ENCODE measurements around the gene ACD.

The ACD gene

GRCh38 chr16:67659675-67660563, at the start of gene ACD:
Gene ACD (minus strand): TSS chr16:67660260. CDS start chr16:67660220, 40 bp downstream.
- Histone ChIP-seq H3K79me2 (ENCODE audit: control insufficient read depth, insufficient read depth, low read length, unreplicated experiment) (no peaks in the 10 kb centered on the region), H3K27me3 (ENCODE audit: insufficient read depth, low read length) (peaks cover under 1% of the 10 kb centered on the region; the same call in 1 of the 2 replicates), H3K27ac (ENCODE audit: low read depth, low read length) (peak within 1 kb of the TSS; percentile 83), H3K4me1 (ENCODE audit: control insufficient read depth, insufficient read depth, low read length, unreplicated experiment) (peaks cover 4% of the 10 kb centered on the region), H3K4me3 (ENCODE audit: low read depth, low read length) (peak within 1 kb of the TSS; percentile 85), H3K36me3 (ENCODE audit: insufficient read depth, low read length) (no peaks in the 10 kb centered on the region), H2AFZ (ENCODE audit: low read length, unreplicated experiment) (peak within 1 kb of the TSS; percentile 73)

DNA sequence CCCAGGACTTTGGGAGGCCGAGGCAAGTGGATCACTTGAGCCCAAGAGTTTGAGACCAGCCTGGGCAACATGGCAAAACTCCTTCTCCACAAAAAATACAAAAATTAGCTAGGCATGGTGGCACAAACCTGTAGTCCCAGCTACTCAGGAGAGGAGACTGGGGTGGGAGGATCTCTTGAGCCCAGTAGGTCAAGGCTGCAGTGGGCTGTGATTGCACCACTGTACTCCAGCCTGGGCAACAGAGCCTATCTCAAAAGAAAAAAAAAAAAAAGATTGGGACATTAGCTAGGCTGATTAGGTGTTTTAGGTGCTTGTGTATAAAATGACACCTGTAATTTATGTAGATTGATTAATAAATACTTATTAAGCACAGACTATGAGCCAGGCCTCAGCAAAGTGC, 49.0 kb upstream of the ACD start:
- H3K4me1 ChIP-seq (ENCODE audit: control insufficient read depth, insufficient read depth, low read length, unreplicated experiment), result peaks cover 5% of the 10 kb centered on the region
- no peak overlapping the region for H3K27ac ChIP-seq (ENCODE audit: low read depth, low read length)
- H3K27me3 ChIP-seq (ENCODE audit: insufficient read depth, low read length), result no peaks in the 10 kb centered on the region
- H3K4me3 ChIP-seq (ENCODE audit: low read depth, low read length), result no peak overlapping the region
- H2AFZ ChIP-seq (ENCODE audit: low read length, unreplicated experiment), result no peak overlapping the region
- H3K79me2 ChIP-seq (ENCODE audit: control insufficient read depth, insufficient read depth, low read length, unreplicated experiment), result peaks cover 25% of the 10 kb centered on the region
- no peaks in the 10 kb centered on the region for H3K36me3 ChIP-seq (ENCODE audit: insufficient read depth, low read length)

GRCh38 chr16:67708368-67708771, 48.3 kb upstream of the ACD start:
- no peaks in the 10 kb centered on the region for H3K36me3 ChIP-seq (ENCODE audit: insufficient read depth, low read length)
- peaks cover 20% of the 10 kb centered on the region for H3K79me2 ChIP-seq (ENCODE audit: control insufficient read depth, insufficient read depth, low read length, unreplicated experiment)
- no peak overlapping the region for H3K27ac ChIP-seq (ENCODE audit: low read depth, low read length)
- peaks cover 5% of the 10 kb centered on the region for H3K4me1 ChIP-seq (ENCODE audit: control insufficient read depth, insufficient read depth, low read length, unreplicated experiment)
- H2AFZ ChIP-seq (ENCODE audit: low read length, unreplicated experiment), result no peak overlapping the region
- no peak overlapping the region for H3K4me3 ChIP-seq (ENCODE audit: low read depth, low read length)
- no peaks in the 10 kb centered on the region for H3K27me3 ChIP-seq (ENCODE audit: insufficient read depth, low read length)

- peaks cover 5% of the 10 kb centered on the region for H3K4me1 ChIP-seq (ENCODE audit: control insufficient read depth, insufficient read depth, low read length, unreplicated experiment)
- no peak overlapping the region for H3K4me3 ChIP-seq (ENCODE audit: low read depth, low read length)
- no peaks in the 10 kb centered on the region for H3K27me3 ChIP-seq (ENCODE audit: insufficient read depth, low read length)
- H3K27ac ChIP-seq (ENCODE audit: low read depth, low read length), result no peak overlapping the region
- H2AFZ ChIP-seq (ENCODE audit: low read length, unreplicated experiment), result no peak overlapping the region
- no peaks in the 10 kb centered on the region for H3K36me3 ChIP-seq (ENCODE audit: insufficient read depth, low read length)
- H3K79me2 ChIP-seq (ENCODE audit: control insufficient read depth, insufficient read depth, low read length, unreplicated experiment), result peaks cover 16% of the 10 kb centered on the region
Observed at GRCh38 chr16:67707790-67708189, 47.7 kb upstream of the ACD start.

GRCh38 chr16:67707210-67707609, 47.1 kb upstream of the ACD start:
- Histone ChIP-seq H3K79me2 (ENCODE audit: control insufficient read depth, insufficient read depth, low read length, unreplicated experiment) (peaks cover 16% of the 10 kb centered on the region), H3K4me3 (ENCODE audit: low read depth, low read length) (no peak overlapping the region), H3K27me3 (ENCODE audit: insufficient read depth, low read length) (no peaks in the 10 kb centered on the region), H3K36me3 (ENCODE audit: insufficient read depth, low read length) (no peaks in the 10 kb centered on the region), H3K4me1 (ENCODE audit: control insufficient read depth, insufficient read depth, low read length, unreplicated experiment) (peaks cover 5% of the 10 kb centered on the region), H2AFZ (ENCODE audit: low read length, unreplicated experiment) (no peak overlapping the region), H3K27ac (ENCODE audit: low read depth, low read length) (no peak overlapping the region)

DNA sequence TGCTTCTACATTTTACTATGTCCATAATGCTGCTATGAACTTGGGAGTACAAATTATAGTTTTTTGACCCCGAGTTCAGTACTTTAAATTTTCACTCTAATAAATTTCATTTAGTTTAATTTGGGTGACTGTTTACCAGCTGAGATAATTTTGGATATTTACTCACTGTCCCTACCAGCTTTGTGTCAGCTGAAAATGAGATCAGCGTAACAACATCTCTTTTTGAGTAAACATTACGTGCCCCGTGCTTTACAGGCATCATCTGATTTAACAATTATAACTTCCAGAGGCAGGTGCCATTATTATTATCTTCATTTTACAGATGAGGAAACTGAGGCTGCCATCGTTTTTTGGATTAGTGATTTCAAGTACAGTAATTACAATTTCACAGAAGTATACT, 44.0 kb upstream of the ACD start:
- Histone ChIP-seq H2AFZ (ENCODE audit: low read length, unreplicated experiment) (no peak overlapping the region), H3K27me3 (ENCODE audit: insufficient read depth, low read length) (no peaks in the 10 kb centered on the region), H3K36me3 (ENCODE audit: insufficient read depth, low read length) (no peaks in the 10 kb centered on the region; the same call in 1 of the 2 replicates), H3K27ac (ENCODE audit: low read depth, low read length) (no peak overlapping the region), H3K79me2 (ENCODE audit: control insufficient read depth, insufficient read depth, low read length, unreplicated experiment) (peaks cover 9% of the 10 kb centered on the region), H3K4me3 (ENCODE audit: low read depth, low read length) (no peak overlapping the region), H3K4me1 (ENCODE audit: control insufficient read depth, insufficient read depth, low read length, unreplicated experiment) (peaks cover 5% of the 10 kb centered on the region)

DNA sequence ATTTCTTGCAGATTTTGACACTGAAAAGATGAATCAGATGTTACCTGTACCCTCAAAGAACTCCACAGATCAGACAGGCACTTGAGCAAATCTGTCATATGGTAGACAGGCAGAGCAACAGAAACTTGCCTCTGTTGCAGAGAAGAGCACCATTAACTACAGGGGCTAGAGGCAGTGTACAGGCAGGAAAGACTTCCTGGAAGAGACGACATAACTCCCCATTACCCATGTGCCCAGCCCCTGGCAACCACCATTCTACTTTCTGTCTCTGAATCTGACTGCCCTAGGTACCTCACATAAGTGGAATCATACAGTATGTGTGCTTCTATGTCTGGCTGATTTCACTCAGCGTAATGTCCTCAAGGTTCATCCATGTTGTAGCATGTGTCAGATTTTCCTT, 43.6 kb upstream of the ACD start:
- H3K27me3 ChIP-seq (ENCODE audit: insufficient read depth, low read length), result no peaks in the 10 kb centered on the region
- no peak overlapping the region for H3K4me3 ChIP-seq (ENCODE audit: low read depth, low read length)
- no peak overlapping the region for H2AFZ ChIP-seq (ENCODE audit: low read length, unreplicated experiment)
- peaks cover 10% of the 10 kb centered on the region for H3K79me2 ChIP-seq (ENCODE audit: control insufficient read depth, insufficient read depth, low read length, unreplicated experiment)
- H3K4me1 ChIP-seq (ENCODE audit: control insufficient read depth, insufficient read depth, low read length, unreplicated experiment), result peaks cover 2% of the 10 kb centered on the region
- no peak overlapping the region for H3K27ac ChIP-seq (ENCODE audit: low read depth, low read length)
- peaks cover 4% of the 10 kb centered on the region; the same call in 1 of the 2 replicates for H3K36me3 ChIP-seq (ENCODE audit: insufficient read depth, low read length)

DNA sequence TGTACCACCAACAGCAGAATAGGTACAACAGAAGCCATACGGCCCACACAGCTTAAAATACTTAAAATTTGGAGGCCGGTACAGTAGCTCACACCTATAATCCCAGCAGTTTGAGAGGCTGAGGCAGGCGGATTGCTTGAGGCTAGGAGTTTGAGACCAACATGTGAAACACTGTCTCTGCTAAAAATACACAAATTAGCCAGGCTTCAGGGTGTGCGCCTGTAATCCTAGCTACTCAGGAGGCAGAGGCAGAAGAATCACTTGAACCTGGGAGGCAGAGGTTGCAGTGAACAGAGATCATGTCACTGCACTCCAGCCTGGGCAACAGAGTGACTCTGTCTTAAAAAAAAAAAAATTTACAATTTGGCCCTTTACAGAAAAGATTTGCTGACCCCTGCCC, 42.1 kb upstream of the ACD start:
- Histone ChIP-seq H3K27ac (ENCODE audit: low read depth, low read length) (no peak overlapping the region), H2AFZ (ENCODE audit: low read length, unreplicated experiment) (no peak overlapping the region), H3K79me2 (ENCODE audit: control insufficient read depth, insufficient read depth, low read length, unreplicated experiment) (peaks cover 9% of the 10 kb centered on the region), H3K27me3 (ENCODE audit: insufficient read depth, low read length) (no peaks in the 10 kb centered on the region), H3K4me1 (ENCODE audit: control insufficient read depth, insufficient read depth, low read length, unreplicated experiment) (no peaks in the 10 kb centered on the region), H3K4me3 (ENCODE audit: low read depth, low read length) (no peak overlapping the region), H3K36me3 (ENCODE audit: insufficient read depth, low read length) (peaks cover 5% of the 10 kb centered on the region; the same call in 1 of the 2 replicates)

DNA sequence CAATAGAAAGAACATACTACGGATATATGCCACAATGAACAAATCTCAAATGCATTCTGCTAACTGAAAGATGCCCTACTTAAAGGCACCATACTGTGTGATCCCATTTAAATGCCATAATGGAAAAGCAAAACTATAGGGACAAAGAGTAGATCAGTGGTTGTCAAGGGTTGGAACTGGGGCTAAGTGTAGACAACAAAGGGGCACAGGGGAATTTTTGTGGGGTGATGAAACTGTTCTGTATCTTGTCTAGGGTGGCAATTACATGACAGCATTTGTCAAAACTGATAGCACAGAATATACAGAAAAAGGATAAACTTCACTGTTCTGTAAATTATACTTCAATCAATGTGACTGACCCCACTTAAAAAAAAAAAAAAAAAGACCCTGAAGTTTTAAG, 41.4 kb upstream of the ACD start:
- no peaks in the 10 kb centered on the region for H3K4me1 ChIP-seq (ENCODE audit: control insufficient read depth, insufficient read depth, low read length, unreplicated experiment)
- H3K79me2 ChIP-seq (ENCODE audit: control insufficient read depth, insufficient read depth, low read length, unreplicated experiment), result peaks cover 9% of the 10 kb centered on the region
- H3K36me3 ChIP-seq (ENCODE audit: insufficient read depth, low read length), result peaks cover 5% of the 10 kb centered on the region; the same call in 1 of the 2 replicates
- no peak overlapping the region for H3K4me3 ChIP-seq (ENCODE audit: low read depth, low read length)
- H3K27me3 ChIP-seq (ENCODE audit: insufficient read depth, low read length), result no peaks in the 10 kb centered on the region
- no peak overlapping the region for H3K27ac ChIP-seq (ENCODE audit: low read depth, low read length)
- H2AFZ ChIP-seq (ENCODE audit: low read length, unreplicated experiment), result no peak overlapping the region

DNA sequence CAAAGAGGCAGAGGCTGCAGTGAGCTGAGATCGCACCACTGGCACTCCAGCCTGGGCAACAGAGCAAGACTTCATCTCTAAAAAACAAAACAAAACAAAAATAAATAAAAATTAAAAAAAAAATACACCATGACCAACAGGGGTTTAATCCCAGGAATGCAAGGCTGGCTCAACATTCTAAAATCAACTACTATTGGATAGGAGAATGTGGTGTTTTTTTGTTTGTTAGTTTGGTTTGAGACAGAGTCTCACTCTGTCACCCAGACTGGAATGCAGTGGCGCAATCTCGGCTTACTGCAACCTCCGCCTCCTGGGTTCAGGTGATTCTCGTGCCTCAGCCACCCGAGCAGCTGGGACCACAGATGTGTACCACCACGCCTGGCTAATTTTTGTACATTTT, 39.2 kb upstream of the ACD start:
- H3K27ac ChIP-seq (ENCODE audit: low read depth, low read length), result no peak overlapping the region
- no peaks in the 10 kb centered on the region for H3K27me3 ChIP-seq (ENCODE audit: insufficient read depth, low read length)
- no peak overlapping the region for H2AFZ ChIP-seq (ENCODE audit: low read length, unreplicated experiment)
- no peak overlapping the region for H3K4me3 ChIP-seq (ENCODE audit: low read depth, low read length)
- H3K4me1 ChIP-seq (ENCODE audit: control insufficient read depth, insufficient read depth, low read length, unreplicated experiment), result no peaks in the 10 kb centered on the region
- peaks cover 5% of the 10 kb centered on the region; the same call in 1 of the 2 replicates for H3K36me3 ChIP-seq (ENCODE audit: insufficient read depth, low read length)
- peaks cover 2% of the 10 kb centered on the region for H3K79me2 ChIP-seq (ENCODE audit: control insufficient read depth, insufficient read depth, low read length, unreplicated experiment)

All from ACC112 (cell line).